Nephron (organoid): ENCODE data around the gene DPYSL4.

Experiments
- H3K27ac Mint-ChIP-seq, 3 experiments: 2 replicates each; pipeline ENCODE4 v1.8.0; 2020; ENCODE audit warnings: mixed read lengths in 3 of 3, mild to moderate bottlenecking in 2 of 3, moderate library complexity in 1 of 3
- H3K27me3 Mint-ChIP-seq: 2 replicates; pipeline ENCODE4 v1.8.0; 2021; ENCODE audit warnings: low read depth, mild to moderate bottlenecking, moderate library complexity, mixed read lengths
- H3K36me3 Mint-ChIP-seq: 2 replicates; pipeline ENCODE4 v1.8.0; 2020; ENCODE audit warnings: low read depth, mixed read lengths
- H3K4me1 Mint-ChIP-seq: 2 replicates; pipeline ENCODE4 v1.8.0; 2020; ENCODE audit warnings: mixed read lengths
- H3K4me3 Mint-ChIP-seq, 3 experiments: 2 replicates each; pipeline ENCODE4 v1.8.0; 2020; ENCODE audit warnings: mild to moderate bottlenecking in 3 of 3, mixed read lengths in 3 of 3, moderate library complexity in 2 of 3
- H3K9me3 Mint-ChIP-seq: 2 replicates; pipeline ENCODE4 v1.8.0; 2020; ENCODE audit warnings: mixed read lengths
- TF ChIP-seq, protein P1 (sequence below), 3 experiments: fragments of 200-600 bp; sonication (generic); IDR thresholded peaks; one replicate each; pipeline ENCODE4 v1.5.0; 2021; ENCODE audit warnings: antibody characterized with exemption in 3 of 3; ENCODE audit not compliant: unreplicated experiment in 3 of 3

DPYSL4 gene

DNA sequence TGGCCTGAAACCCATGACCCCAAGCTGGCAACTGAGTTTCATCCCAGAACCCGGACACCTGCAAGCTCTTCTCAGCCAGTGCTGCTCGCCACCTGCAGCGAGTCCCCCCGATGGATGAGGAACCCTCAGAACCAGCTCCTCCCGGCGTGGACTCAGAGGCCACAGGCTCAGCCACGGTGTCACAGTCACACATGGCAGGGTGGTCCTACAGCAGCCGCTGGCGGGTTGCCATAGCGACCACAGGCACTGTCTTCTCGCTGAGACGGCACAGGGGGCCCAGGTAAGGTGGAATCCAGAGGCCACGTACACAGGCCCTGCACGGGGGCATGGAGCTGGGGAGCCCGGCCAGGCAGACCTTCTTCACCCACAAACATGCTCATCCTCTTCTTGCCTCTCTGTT lies 53.4 kb downstream of the DPYSL4 start:
- H3K4me3 Mint-ChIP-seq = no peak overlapping the region
- peaks cover 33% of the 10 kb centered on the region for H3K4me1 Mint-ChIP-seq
- H3K36me3 Mint-ChIP-seq = no peaks in the 10 kb centered on the region
- no peak overlapping the region for H3K27ac Mint-ChIP-seq
- no peaks in the 10 kb centered on the region for H3K9me3 Mint-ChIP-seq
- H3K27me3 Mint-ChIP-seq = peaks cover 4% of the 10 kb centered on the region
- TF ChIP-seq, protein P1, sequence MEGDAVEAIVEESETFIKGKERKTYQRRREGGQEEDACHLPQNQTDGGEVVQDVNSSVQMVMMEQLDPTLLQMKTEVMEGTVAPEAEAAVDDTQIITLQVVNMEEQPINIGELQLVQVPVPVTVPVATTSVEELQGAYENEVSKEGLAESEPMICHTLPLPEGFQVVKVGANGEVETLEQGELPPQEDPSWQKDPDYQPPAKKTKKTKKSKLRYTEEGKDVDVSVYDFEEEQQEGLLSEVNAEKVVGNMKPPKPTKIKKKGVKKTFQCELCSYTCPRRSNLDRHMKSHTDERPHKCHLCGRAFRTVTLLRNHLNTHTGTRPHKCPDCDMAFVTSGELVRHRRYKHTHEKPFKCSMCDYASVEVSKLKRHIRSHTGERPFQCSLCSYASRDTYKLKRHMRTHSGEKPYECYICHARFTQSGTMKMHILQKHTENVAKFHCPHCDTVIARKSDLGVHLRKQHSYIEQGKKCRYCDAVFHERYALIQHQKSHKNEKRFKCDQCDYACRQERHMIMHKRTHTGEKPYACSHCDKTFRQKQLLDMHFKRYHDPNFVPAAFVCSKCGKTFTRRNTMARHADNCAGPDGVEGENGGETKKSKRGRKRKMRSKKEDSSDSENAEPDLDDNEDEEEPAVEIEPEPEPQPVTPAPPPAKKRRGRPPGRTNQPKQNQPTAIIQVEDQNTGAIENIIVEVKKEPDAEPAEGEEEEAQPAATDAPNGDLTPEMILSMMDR (IDR thresholded peaks at IDR 0.05; ENCODE audit: unreplicated experiment in 3 of 3) = no peak

DNA sequence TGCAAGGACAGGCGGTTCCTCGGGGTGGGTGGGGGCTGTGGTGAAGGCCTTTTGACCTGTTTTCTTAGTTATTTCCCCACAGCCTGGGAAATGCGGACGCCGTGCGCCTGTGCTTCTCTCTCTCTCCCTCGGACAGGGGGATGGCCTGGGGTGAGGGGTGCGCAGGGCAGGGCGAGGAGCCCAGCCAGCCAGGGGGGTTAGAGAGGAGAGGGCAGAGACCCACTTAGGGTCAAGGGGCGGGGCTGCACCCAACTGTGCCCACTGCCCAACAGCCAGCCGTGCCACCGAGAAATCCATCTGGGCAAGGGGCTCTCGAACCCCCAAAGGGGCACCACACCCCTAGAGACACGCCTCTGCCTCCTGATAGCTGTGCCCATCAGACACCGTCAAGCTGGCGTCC lies 53.8 kb downstream of the DPYSL4 start:
- Mint-ChIP-seq H3K9me3 (no peaks in the 10 kb centered on the region), H3K36me3 (no peaks in the 10 kb centered on the region), H3K27ac (peak overlapping the region in 2 of 3 experiments; percentile 7 to 62), H3K4me1 (peaks cover 35% of the 10 kb centered on the region), H3K4me3 (no peak overlapping the region), H3K27me3 (peaks cover 4% of the 10 kb centered on the region)
- TF ChIP-seq, protein P1 (IDR thresholded peaks at IDR 0.05; ENCODE audit: unreplicated experiment in 3 of 3) = no peak

DNA sequence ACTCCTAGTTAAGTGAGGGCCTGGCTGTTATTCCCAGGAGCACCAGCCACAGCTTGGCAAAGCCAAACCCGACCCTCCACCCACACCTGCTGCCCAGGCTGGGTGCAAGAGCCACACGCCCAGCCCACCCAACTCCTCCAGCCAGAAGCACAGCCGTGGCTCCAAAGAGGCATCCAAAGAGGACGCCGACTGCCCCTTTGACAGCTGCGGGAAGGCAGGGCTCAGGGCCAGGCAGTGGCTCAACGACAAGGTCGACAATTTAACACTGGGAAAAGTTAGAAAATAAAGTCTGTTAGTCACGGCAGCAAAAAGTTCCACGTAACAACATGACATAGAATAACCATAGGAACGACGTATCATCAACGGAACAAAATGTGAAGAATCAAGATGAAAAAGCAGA lies 54.3 kb downstream of the DPYSL4 start:
- H3K4me1 Mint-ChIP-seq = peaks cover 35% of the 10 kb centered on the region
- no peaks in the 10 kb centered on the region for H3K9me3 Mint-ChIP-seq
- H3K27me3 Mint-ChIP-seq = peaks cover 4% of the 10 kb centered on the region
- no peaks in the 10 kb centered on the region for H3K36me3 Mint-ChIP-seq
- H3K4me3 Mint-ChIP-seq = peak overlapping the region in 1 of 3 experiments; percentile 19
- peak overlapping the region in 2 of 3 experiments; percentile 7 to 62 for H3K27ac Mint-ChIP-seq
- TF ChIP-seq, protein P1 (IDR thresholded peaks at IDR 0.05; ENCODE audit: unreplicated experiment in 3 of 3) = no peak

DNA sequence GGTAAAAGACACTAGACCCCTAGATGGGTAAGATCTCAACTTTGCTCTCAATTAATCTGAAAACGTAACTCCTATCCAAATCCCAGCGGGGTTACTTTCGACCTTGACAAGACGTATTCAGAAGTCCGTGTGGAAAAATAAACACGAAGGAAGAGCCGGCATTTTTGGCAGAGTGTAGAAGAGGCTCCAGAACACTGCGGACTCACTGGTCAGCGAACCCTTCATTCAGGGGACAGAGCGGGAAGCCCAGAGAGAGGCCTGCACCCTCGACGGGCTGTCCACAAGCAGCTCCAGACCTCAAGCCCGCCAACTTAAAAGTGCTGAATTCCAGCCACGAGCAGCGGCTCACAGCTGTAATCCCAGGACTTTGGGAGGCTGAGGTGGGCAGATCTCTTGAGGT lies 54.7 kb downstream of the DPYSL4 start:
- H3K36me3 Mint-ChIP-seq = no peaks in the 10 kb centered on the region
- peaks cover 4% of the 10 kb centered on the region for H3K27me3 Mint-ChIP-seq
- peaks cover 35% of the 10 kb centered on the region for H3K4me1 Mint-ChIP-seq
- TF ChIP-seq, protein P1 (IDR thresholded peaks at IDR 0.05; ENCODE audit: unreplicated experiment in 3 of 3) = no peak
- peak overlapping the region in 2 of 3 experiments; percentile 7 to 62 for H3K27ac Mint-ChIP-seq
- H3K4me3 Mint-ChIP-seq = no peak overlapping the region
- H3K9me3 Mint-ChIP-seq = no peaks in the 10 kb centered on the region

DNA sequence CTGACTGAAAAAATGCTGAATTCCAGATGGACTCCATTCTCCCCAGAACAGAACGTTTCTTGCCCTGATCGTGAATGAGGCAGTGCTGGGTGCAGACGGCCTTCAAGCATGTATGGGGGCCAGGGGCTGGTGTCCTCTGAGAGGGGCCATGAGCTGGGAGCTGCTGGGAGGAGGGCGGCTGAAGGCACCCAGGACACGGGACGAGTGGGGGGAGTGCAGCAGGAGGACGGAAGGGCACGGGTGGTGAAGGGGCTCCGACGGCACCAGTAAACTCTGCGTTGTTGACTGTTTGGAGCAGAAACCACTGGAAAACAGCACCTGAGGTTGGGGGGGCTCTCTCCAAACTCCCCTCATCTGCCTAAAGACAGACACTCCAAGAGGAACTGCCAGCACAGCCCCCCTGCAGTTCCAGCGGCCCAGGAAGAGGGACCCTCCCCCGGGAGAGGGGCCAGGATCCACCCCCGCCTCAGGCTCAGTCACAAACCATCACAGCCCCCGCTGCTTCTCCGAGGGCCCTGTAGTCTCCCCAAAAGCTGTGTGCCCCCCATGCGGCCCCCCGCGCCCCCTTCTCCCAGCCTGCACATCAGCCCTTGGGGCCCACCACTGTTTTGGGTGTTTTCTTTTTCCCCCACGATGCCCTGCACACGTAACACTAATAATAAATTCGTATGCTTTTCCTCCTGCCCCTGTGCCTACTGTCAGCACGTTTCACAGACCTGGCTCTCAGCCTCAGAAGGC lies 55.5 kb downstream of the DPYSL4 start:
- H3K36me3 Mint-ChIP-seq = no peaks in the 10 kb centered on the region
- TF ChIP-seq, protein P1 (IDR thresholded peaks at IDR 0.05; ENCODE audit: unreplicated experiment in 3 of 3) = no peak
- no peak overlapping the region for H3K27ac Mint-ChIP-seq
- peaks cover 43% of the 10 kb centered on the region for H3K4me1 Mint-ChIP-seq
- H3K27me3 Mint-ChIP-seq = peaks cover 4% of the 10 kb centered on the region
- no peak overlapping the region for H3K4me3 Mint-ChIP-seq
- H3K9me3 Mint-ChIP-seq = no peaks in the 10 kb centered on the region

DNA sequence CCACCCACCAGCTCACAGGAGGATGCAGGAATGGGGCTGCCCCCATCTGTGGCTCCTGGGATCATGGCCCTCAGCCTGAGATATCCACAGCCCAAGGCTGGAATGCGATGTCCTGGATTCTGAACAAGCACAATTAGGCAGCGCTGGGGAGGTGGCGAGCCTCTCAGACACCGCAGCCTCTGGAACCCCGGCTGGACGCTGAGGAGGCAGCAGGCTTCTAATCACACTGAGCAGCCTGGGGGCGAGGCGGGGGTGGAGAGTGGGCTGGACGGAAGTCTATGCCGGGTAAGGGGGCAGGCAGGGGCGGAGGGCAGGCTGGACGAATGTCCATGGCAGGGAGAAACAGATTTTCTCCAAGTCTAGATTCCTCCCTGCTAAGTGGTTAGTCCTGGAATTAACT lies 56.4 kb downstream of the DPYSL4 start:
- peaks cover 4% of the 10 kb centered on the region for H3K27me3 Mint-ChIP-seq
- H3K4me3 Mint-ChIP-seq = no peak overlapping the region
- TF ChIP-seq, protein P1 (IDR thresholded peaks at IDR 0.05; ENCODE audit: unreplicated experiment in 3 of 3) = no peak
- H3K4me1 Mint-ChIP-seq = peaks cover 37% of the 10 kb centered on the region
- H3K36me3 Mint-ChIP-seq = no peaks in the 10 kb centered on the region
- no peak overlapping the region for H3K27ac Mint-ChIP-seq
- H3K9me3 Mint-ChIP-seq = no peaks in the 10 kb centered on the region
